ENCODE results near the gene CANX. TPM values are rescaled to one million over a fixed set of nuclear protein-coding genes. Genes with fewer than 3 reads are reported as not detected.
"Not testable (repeated sequence)": the region's sequence is repeated elsewhere in the genome, so short reads cannot be mapped to it uniquely, and the experiment has no call there.

Gene CANX
- total RNA-seq, 1 experiment from 2014 or later, result 871 TPM

GRCh38 chr5:179734536-179735164, 35.9 kb downstream of the CANX start:
- CTCF ChIA-PET, result no interaction called here
- peak overlapping the region; percentile 85 for H3K27ac Mint-ChIP-seq (ENCODE audit: unreplicated experiment)
- 0 out of 2 replicates have a peak overlapping the region, but pooled peaks have one; percentile 8 for H3K4me3 ChIP-seq (ENCODE audit: low read depth, low read length)
- peaks cover 3% of the 10 kb centered on the region; the same call in 1 of the 2 replicates for H3K36me3 ChIP-seq (ENCODE audit: control insufficient read depth, insufficient read depth, low read length)
- H3K36me3 Mint-ChIP-seq (ENCODE audit: insufficient read depth, unreplicated experiment), result peaks cover 51% of the 10 kb centered on the region
- intact Hi-C loops (cut with micrococcal nuclease; ENCODE audit: unreplicated experiment), result no loop called here
- no TSS peak for BruUV-seq (replicated peaks)
- no peaks in the 10 kb centered on the region for H3K27me3 ChIP-seq (replicated peaks; ENCODE audit: control insufficient read depth, insufficient read depth, low read length)
- H3K27me3 Mint-ChIP-seq (ENCODE audit: insufficient read depth, unreplicated experiment), result no peaks in the 10 kb centered on the region
- H3K4me1 ChIP-seq, result peaks cover 14% of the 10 kb centered on the region
- no peaks in the 10 kb centered on the region for H3K9me3 ChIP-seq
- POLR2A ChIA-PET, result no interaction called here
- H3K9me3 Mint-ChIP-seq (ENCODE audit: unreplicated experiment), result no peaks in the 10 kb centered on the region
- H3K4me3 Mint-ChIP-seq (ENCODE audit: unreplicated experiment), result peak overlapping the region; percentile 70
- DNase-seq, result no peak
- peaks cover 8% of the 10 kb centered on the region for H3K4me1 Mint-ChIP-seq (ENCODE audit: low read depth, unreplicated experiment)
- no peak for TF ChIP-seq CTCF (IDR thresholded peaks at IDR 0.05; ENCODE audit: insufficient read depth in 1 of 2, low read depth in 1 of 2, low read length in 1 of 2, severe bottlenecking in 1 of 2, unreplicated experiment in 1 of 2)

- H3K9me3 Mint-ChIP-seq (ENCODE audit: unreplicated experiment), result no peaks in the 10 kb centered on the region
- H3K36me3 Mint-ChIP-seq (ENCODE audit: insufficient read depth, unreplicated experiment), result peaks cover 17% of the 10 kb centered on the region
- BruUV-seq (replicated peaks), result no TSS peak
- Histone ChIP-seq H3K4me3 (ENCODE audit: low read depth, low read length) (no peak overlapping the region), H3K27me3 (replicated peaks; ENCODE audit: control insufficient read depth, insufficient read depth, low read length) (no peaks in the 10 kb centered on the region), H3K4me1 (peaks cover 10% of the 10 kb centered on the region; the same call in 1 of the 2 replicates), H3K36me3 (ENCODE audit: control insufficient read depth, insufficient read depth, low read length) (peaks cover 4% of the 10 kb centered on the region; the same call in 1 of the 2 replicates), H3K9me3 (no peaks in the 10 kb centered on the region)
- no peak overlapping the region for H3K27ac Mint-ChIP-seq (ENCODE audit: unreplicated experiment)
- H3K4me3 Mint-ChIP-seq (ENCODE audit: unreplicated experiment), result no peak overlapping the region
- ChIA-PET POLR2A (no interaction called here), CTCF (interaction anchor here (0.6 kb wide), 1 partner anchor 9 kb away, joined by 3 read pairs; no protein-coding TSS in a partner anchor)
- peaks cover 8% of the 10 kb centered on the region for H3K4me1 Mint-ChIP-seq (ENCODE audit: low read depth, unreplicated experiment)
- H3K27me3 Mint-ChIP-seq (ENCODE audit: insufficient read depth, unreplicated experiment), result no peaks in the 10 kb centered on the region
- intact Hi-C loops (cut with micrococcal nuclease; ENCODE audit: unreplicated experiment), result no loop called here
- no peak for DNase-seq
- no peak for TF ChIP-seq CTCF (IDR thresholded peaks at IDR 0.05; ENCODE audit: insufficient read depth in 1 of 2, low read depth in 1 of 2, low read length in 1 of 2, severe bottlenecking in 1 of 2, unreplicated experiment in 1 of 2)
Measured at GRCh38 chr5:179738742-179739141, 40.0 kb downstream of the CANX start.

- H3K4me1 ChIP-seq; intact Hi-C loops (cut with micrococcal nuclease; ENCODE audit: unreplicated experiment); H3K27me3 ChIP-seq (replicated peaks; ENCODE audit: control insufficient read depth, insufficient read depth, low read length); BruUV-seq (replicated peaks); H3K27ac Mint-ChIP-seq (ENCODE audit: unreplicated experiment); H3K4me3 ChIP-seq (ENCODE audit: low read depth, low read length); CTCF ChIA-PET; H3K9me3 Mint-ChIP-seq (ENCODE audit: unreplicated experiment); H3K4me3 Mint-ChIP-seq (ENCODE audit: unreplicated experiment); H3K4me1 Mint-ChIP-seq (ENCODE audit: low read depth, unreplicated experiment); H3K27me3 Mint-ChIP-seq (ENCODE audit: insufficient read depth, unreplicated experiment); DNase-seq; H3K9me3 ChIP-seq; H3K36me3 ChIP-seq (ENCODE audit: control insufficient read depth, insufficient read depth, low read length): not testable (repeated sequence)
- H3K36me3 Mint-ChIP-seq (ENCODE audit: insufficient read depth, unreplicated experiment), result peaks cover 32% of the 10 kb centered on the region
- POLR2A ChIA-PET, result interaction anchor here (0.6 kb wide), 1 partner anchor 41 kb away, joined by 3 read pairs; no protein-coding TSS in a partner anchor
Measured at GRCh38 chr5:179744106-179744505, 45.3 kb downstream of the CANX start.

Measured in Caco-2 (cell line).